ENCODE results near the gene HNRNPC.

GRCh38 chr14:21205678-21206581 lies 63.3 kb downstream of the HNRNPC start:
- no peak for TF ChIP-seq TARDBP (IDR thresholded peaks at IDR 0.05)
- TF ChIP-seq ELF4 (IDR thresholded peaks at IDR 0.05), result no peak
- no peak for TF ChIP-seq FOXM1 (IDR thresholded peaks at IDR 0.05; ENCODE audit: borderline replicate concordance)
- no peak for TF ChIP-seq L3MBTL2 (conservative IDR thresholded peaks at IDR 0.05)
- no peak for TF ChIP-seq BHLHE40 (IDR thresholded peaks at IDR 0.05; ENCODE audit: borderline replicate concordance)
- TF ChIP-seq ZNF384 (IDR thresholded peaks at IDR 0.05), result no peak
- no peak for TF ChIP-seq FOXA1 (IDR thresholded peaks at IDR 0.05)
- no peak for TF ChIP-seq SP1 (IDR thresholded peaks at IDR 0.05)
- no peak for TF ChIP-seq CTBP1 (IDR thresholded peaks at IDR 0.05; ENCODE audit: borderline replicate concordance)
- no peak for TF ChIP-seq FOXK2 (IDR thresholded peaks at IDR 0.05)
- no peak for TF ChIP-seq HDGF (IDR thresholded peaks at IDR 0.05; ENCODE audit: borderline replicate concordance)
- no peak for TF ChIP-seq NFRKB (IDR thresholded peaks at IDR 0.05)
- no peak for TF ChIP-seq LEF1 (IDR thresholded peaks at IDR 0.05; ENCODE audit: borderline replicate concordance)
